Stimulated activated CD8-positive, alpha-beta memory T cell treated with anti-CD3 and anti-CD28 coated beads, Interleukin-4, amount 100 ng/mL, for 24 hours (primary cell): ENCODE measurements around the gene VPREB1.
"Not testable (repeated sequence)": the region's sequence is repeated elsewhere in the genome, so short reads cannot be mapped to it uniquely, and the experiment has no call there.

Experiments
- DNase-seq: peaks from one replicate; pipeline ENCODE4 v3.0.0-alpha.2; 2020; ENCODE audit warnings: low read depth

The VPREB1 gene

GRCh38 chr22:22214819-22215329 is 29.7 kb upstream of the VPREB1 start:
- no peak for DNase-seq

- no peak for DNase-seq
Observed at GRCh38 chr22:22215659-22216449, 28.7 kb upstream of the VPREB1 start.

GRCh38 chr22:22216450-22216959 is 28.1 kb upstream of the VPREB1 start:
- DNase-seq, result no peak

GRCh38 chr22:22218302-22218701 is 26.3 kb upstream of the VPREB1 start:
- DNase-seq, result no peak

- DNase-seq, result no peak
Observed at GRCh38 chr22:22219140-22219996, 25.2 kb upstream of the VPREB1 start.

GRCh38 chr22:22221043-22221442 is 23.5 kb upstream of the VPREB1 start:
- DNase-seq, result not testable (repeated sequence)

- no peak for DNase-seq
Observed at GRCh38 chr22:22226448-22227187, 18.0 kb upstream of the VPREB1 start.

- DNase-seq, result no peak
Observed at GRCh38 chr22:22228421-22228820, 16.2 kb upstream of the VPREB1 start.

- no peak for DNase-seq
Observed at GRCh38 chr22:22228921-22229320, 15.7 kb upstream of the VPREB1 start.

- DNase-seq, result no peak
Observed at GRCh38 chr22:22229683-22230420, 14.7 kb upstream of the VPREB1 start.

GRCh38 chr22:22230438-22230837 is 14.1 kb upstream of the VPREB1 start:
- no peak for DNase-seq

- DNase-seq, result no peak
Observed at GRCh38 chr22:22233081-22233480, 11.5 kb upstream of the VPREB1 start.

GRCh38 chr22:22235558-22235957 is 9.0 kb upstream of the VPREB1 start:
- peak; percentile 33 for DNase-seq

GRCh38 chr22:22237521-22237920 is 7.1 kb upstream of the VPREB1 start:
- DNase-seq, result no peak

GRCh38 chr22:22239311-22239939 is 5.2 kb upstream of the VPREB1 start:
- DNase-seq, result no peak

- no peak for DNase-seq
Observed at GRCh38 chr22:22241554-22241898, 3.1 kb upstream of the VPREB1 start.

- DNase-seq, result no peak
Observed at GRCh38 chr22:22242488-22242887, 2.1 kb upstream of the VPREB1 start.

- DNase-seq, result no peak
Observed at GRCh38 chr22:22243033-22243680, 1.4 kb upstream of the VPREB1 start.

- DNase-seq, result no peak
Observed at GRCh38 chr22:22245256-22245909, 797 bp downstream of the VPREB1 start.
